Lower leg skin (tissue), 3 donors: Measurements from ENCODE around the gene PLD2.

Experiments used
- POLR2A ChIP-seq, 2 donors: fragments of 450-650 bp; IDR thresholded peaks; one replicate each; pipeline ENCODE4 v1.6.1; 2016 to 2017; ENCODE audit warnings: antibody characterized with exemption in 2 of 2, mild to moderate bottlenecking in 1 of 2, moderate library complexity in 1 of 2
- TF ChIP-seq, protein P1 (sequence below), 3 donors: fragments of 450-650 bp; IDR thresholded peaks; one replicate each; pipeline ENCODE4 v1.5.1; 2016; ENCODE audit warnings: antibody characterized with exemption in 3 of 3, mild to moderate bottlenecking in 3 of 3, moderate library complexity in 2 of 3

DNA sequence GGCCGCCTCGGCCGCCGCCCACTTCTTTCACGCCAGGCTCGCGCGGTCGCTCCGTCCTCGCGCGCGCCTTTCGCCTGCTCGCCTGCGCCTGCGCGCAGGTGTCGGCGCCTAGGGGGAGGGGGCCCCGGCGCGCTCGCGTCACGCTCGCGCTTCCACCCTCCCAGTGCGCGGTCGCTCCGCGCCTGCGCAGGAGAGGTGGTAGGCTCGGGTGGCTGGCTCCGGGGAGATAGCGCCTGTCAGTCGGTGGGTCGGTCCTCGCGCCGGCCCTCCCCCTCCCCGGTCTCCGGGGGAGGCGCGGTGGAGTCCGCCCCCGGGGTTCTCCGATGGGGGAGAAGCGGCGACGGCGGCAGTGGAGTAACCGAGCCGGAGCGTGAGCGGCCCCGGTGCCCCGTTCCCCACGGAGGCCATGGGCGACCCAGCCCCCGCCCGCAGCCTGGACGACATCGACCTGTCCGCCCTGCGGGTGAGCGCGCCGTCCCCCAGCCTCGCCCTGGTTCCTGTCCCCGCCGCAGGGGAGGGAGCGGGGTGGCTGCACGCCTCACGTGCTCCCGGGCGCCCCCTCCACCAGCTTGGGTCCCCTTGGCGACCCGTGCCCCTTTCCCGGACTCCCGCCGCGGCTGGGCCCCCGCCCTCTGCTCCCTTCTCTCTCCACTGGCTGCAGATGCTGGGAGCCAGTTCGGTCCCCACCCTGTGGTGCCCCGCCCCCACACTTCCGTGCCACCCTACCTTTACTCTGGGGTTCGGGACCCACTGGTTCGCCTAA, 26.4 kb downstream of the PLD2 start, which contains the start of gene MINK1:
- TF ChIP-seq, protein P1, sequence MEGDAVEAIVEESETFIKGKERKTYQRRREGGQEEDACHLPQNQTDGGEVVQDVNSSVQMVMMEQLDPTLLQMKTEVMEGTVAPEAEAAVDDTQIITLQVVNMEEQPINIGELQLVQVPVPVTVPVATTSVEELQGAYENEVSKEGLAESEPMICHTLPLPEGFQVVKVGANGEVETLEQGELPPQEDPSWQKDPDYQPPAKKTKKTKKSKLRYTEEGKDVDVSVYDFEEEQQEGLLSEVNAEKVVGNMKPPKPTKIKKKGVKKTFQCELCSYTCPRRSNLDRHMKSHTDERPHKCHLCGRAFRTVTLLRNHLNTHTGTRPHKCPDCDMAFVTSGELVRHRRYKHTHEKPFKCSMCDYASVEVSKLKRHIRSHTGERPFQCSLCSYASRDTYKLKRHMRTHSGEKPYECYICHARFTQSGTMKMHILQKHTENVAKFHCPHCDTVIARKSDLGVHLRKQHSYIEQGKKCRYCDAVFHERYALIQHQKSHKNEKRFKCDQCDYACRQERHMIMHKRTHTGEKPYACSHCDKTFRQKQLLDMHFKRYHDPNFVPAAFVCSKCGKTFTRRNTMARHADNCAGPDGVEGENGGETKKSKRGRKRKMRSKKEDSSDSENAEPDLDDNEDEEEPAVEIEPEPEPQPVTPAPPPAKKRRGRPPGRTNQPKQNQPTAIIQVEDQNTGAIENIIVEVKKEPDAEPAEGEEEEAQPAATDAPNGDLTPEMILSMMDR (IDR thresholded peaks at IDR 0.05): no peak
- TF ChIP-seq POLR2A (IDR thresholded peaks at IDR 0.05): no peak
